ENCODE measurements around the gene LRRIQ4. TPM values are rescaled to one million over a fixed set of nuclear protein-coding genes. Genes with fewer than 3 reads are reported as not detected.

LRRIQ4 gene
- total RNA-seq, 4 donors from 2014 or later, result not detected

GRCh38 chr3:169790687-169791429 lies 21.8 kb upstream of the LRRIQ4 start:
- Histone ChIP-seq H3K4me1 (no peaks in the 10 kb centered on the region), H3K9me3 (no peaks in the 10 kb centered on the region), H3K36me3 (peaks cover 0 to 75% (median 4%) of the 10 kb centered on the region in 3 donors), H3K4me3 (no peak overlapping the region), H3K27ac (no peak overlapping the region), H3K27me3 (no peaks in the 10 kb centered on the region)
- no peak for DNase-seq (ENCODE audit: low spot score in 2 of 2)
- WGBS, 2 donors, result 90 to 92% methylated on average over 4 of the region's 4 CpGs
- TF ChIP-seq POLR2A (IDR thresholded peaks at IDR 0.05) (no peak), EP300 (IDR thresholded peaks at IDR 0.05) (no peak), CTCF (IDR thresholded peaks at IDR 0.05) (no peak)

GRCh38 chr3:169792359-169792758 lies 20.3 kb upstream of the LRRIQ4 start:
- 100% methylated on average over 1 of the region's 1 CpG for WGBS, 2 donors
- Histone ChIP-seq H3K4me1 (no peaks in the 10 kb centered on the region), H3K9me3 (no peaks in the 10 kb centered on the region), H3K27ac (no peak overlapping the region), H3K4me3 (no peak overlapping the region), H3K36me3 (peaks cover 0 to 63% (median 4%) of the 10 kb centered on the region in 3 donors), H3K27me3 (no peaks in the 10 kb centered on the region)
- DNase-seq (ENCODE audit: low spot score in 2 of 2), result no peak
- no peak for TF ChIP-seq EP300 (IDR thresholded peaks at IDR 0.05)
- TF ChIP-seq POLR2A (IDR thresholded peaks at IDR 0.05), result no peak
- TF ChIP-seq CTCF (IDR thresholded peaks at IDR 0.05), result no peak

- Histone ChIP-seq H3K9me3 (no peaks in the 10 kb centered on the region), H3K36me3 (peaks cover 0 to 34% (median 0%) of the 10 kb centered on the region in 3 donors), H3K27me3 (no peaks in the 10 kb centered on the region), H3K4me3 (no peak overlapping the region), H3K27ac (no peak overlapping the region), H3K4me1 (no peaks in the 10 kb centered on the region)
- 88 to 95% methylated on average over 3 of the region's 3 CpGs for WGBS, 2 donors
- DNase-seq (ENCODE audit: low spot score in 2 of 2), result no peak
- TF ChIP-seq POLR2A (IDR thresholded peaks at IDR 0.05) (no peak), EP300 (IDR thresholded peaks at IDR 0.05) (no peak), CTCF (IDR thresholded peaks at IDR 0.05) (no peak)
Measured at GRCh38 chr3:169804681-169805080, 8.0 kb upstream of the LRRIQ4 start.

- WGBS, 2 donors, result 38 to 46% methylated on average over 2 of the region's 2 CpGs
- TF ChIP-seq CTCF (IDR thresholded peaks at IDR 0.05), result no peak
- no peak for TF ChIP-seq EP300 (IDR thresholded peaks at IDR 0.05)
- TF ChIP-seq POLR2A (IDR thresholded peaks at IDR 0.05), result no peak
Measured at GRCh38 chr3:169809230-169809795, 3.4 kb upstream of the LRRIQ4 start.

More at GRCh38 chr3:169809230-169809795, 3.4 kb upstream of the LRRIQ4 start:
- H3K4me1 ChIP-seq, result peaks cover 0 to 26% (median 2%) of the 10 kb centered on the region in 4 donors
- no peak for DNase-seq (ENCODE audit: low spot score in 2 of 2)
- H3K4me3 ChIP-seq, result no peak overlapping the region
- H3K9me3 ChIP-seq, result no peaks in the 10 kb centered on the region
- no peaks in the 10 kb centered on the region for H3K36me3 ChIP-seq
- H3K27me3 ChIP-seq, result no peaks in the 10 kb centered on the region
- H3K27ac ChIP-seq, result no peak overlapping the region

Data from tibial nerve (tissue), 4 donors.